ENCODE data around the gene ZNF385C. TPM values are rescaled to one million over a fixed set of nuclear protein-coding genes. Genes with fewer than 3 reads are reported as not detected.

Gene ZNF385C
- total RNA-seq, 2 experiments from 2014 or later = 0.67 to 0.85 TPM

GRCh38 chr17:42047343-42047742 lies 50.9 kb downstream of the ZNF385C start:
- H3K79me2 ChIP-seq (ENCODE audit: insufficient read depth, low read depth, low read length) = no peaks in the 10 kb centered on the region
- BruUV-seq (replicated peaks) = no TSS peak
- no peaks in the 10 kb centered on the region for H4K20me1 ChIP-seq (ENCODE audit: insufficient read depth, low read length)
- H3K4me3 ChIP-seq (ENCODE audit: low read depth, low read length, poor library complexity, severe bottlenecking) = no peak overlapping the region
- no peaks in the 10 kb centered on the region for H3K9me3 ChIP-seq (ENCODE audit: low read length)
- H3K27ac ChIP-seq (ENCODE audit: low read depth, low read length, poor library complexity, severe bottlenecking) = no peak overlapping the region
- no peak overlapping the region for H2AFZ ChIP-seq (ENCODE audit: low read length)
- no peaks in the 10 kb centered on the region for H3K36me3 ChIP-seq (ENCODE audit: insufficient read depth, low read length)
- DNase-seq (ENCODE audit: low spot score) = no peak
- no peak overlapping the region for H3K4me2 ChIP-seq (ENCODE audit: low read length)
- POLR2A ChIA-PET = no interaction called here
- H3K4me1 ChIP-seq (ENCODE audit: insufficient read depth, low read length, poor library complexity, severe bottlenecking) = no peaks in the 10 kb centered on the region
- TF ChIP-seq EZH2phosphoT487 (IDR thresholded peaks at IDR 0.05; ENCODE audit: borderline replicate concordance, low read depth, low read length) = no peak
- TF ChIP-seq, protein P1, sequence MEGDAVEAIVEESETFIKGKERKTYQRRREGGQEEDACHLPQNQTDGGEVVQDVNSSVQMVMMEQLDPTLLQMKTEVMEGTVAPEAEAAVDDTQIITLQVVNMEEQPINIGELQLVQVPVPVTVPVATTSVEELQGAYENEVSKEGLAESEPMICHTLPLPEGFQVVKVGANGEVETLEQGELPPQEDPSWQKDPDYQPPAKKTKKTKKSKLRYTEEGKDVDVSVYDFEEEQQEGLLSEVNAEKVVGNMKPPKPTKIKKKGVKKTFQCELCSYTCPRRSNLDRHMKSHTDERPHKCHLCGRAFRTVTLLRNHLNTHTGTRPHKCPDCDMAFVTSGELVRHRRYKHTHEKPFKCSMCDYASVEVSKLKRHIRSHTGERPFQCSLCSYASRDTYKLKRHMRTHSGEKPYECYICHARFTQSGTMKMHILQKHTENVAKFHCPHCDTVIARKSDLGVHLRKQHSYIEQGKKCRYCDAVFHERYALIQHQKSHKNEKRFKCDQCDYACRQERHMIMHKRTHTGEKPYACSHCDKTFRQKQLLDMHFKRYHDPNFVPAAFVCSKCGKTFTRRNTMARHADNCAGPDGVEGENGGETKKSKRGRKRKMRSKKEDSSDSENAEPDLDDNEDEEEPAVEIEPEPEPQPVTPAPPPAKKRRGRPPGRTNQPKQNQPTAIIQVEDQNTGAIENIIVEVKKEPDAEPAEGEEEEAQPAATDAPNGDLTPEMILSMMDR (conservative IDR thresholded peaks at IDR 0.05; ENCODE audit: low read length) = no peak
- CTCF ChIA-PET (ENCODE audit: unreplicated experiment) = no interaction called here
- H3K9me2 ChIP-seq (ENCODE audit: insufficient read depth, low read length) = no peaks in the 10 kb centered on the region
- intact Hi-C loops (cut with micrococcal nuclease; ENCODE audit: unreplicated experiment) = no loop called here

DNA sequence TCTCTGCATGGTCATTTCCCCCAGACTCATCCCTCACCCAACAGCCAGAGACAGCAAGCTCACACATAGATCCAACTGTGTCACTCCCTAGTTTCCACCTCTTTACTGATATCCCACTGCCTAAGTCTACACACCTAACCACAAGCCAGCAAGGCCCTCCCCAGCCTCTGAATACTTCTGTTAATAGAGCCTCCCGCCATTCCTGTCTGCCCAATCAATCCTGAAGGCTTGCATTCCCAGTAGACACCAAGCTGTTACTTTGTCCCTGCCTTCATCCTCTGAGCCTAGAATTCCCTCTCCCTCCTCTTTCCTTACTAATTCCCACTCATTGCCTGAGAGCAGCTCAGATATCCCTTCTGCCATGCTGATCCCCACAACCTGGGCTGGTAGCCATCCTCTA lies 52.6 kb downstream of the ZNF385C start:
- intact Hi-C loops (cut with micrococcal nuclease; ENCODE audit: unreplicated experiment) = no loop called here
- TF ChIP-seq EZH2phosphoT487 (IDR thresholded peaks at IDR 0.05; ENCODE audit: borderline replicate concordance, low read depth, low read length) = no peak
- TF ChIP-seq, protein P1 (conservative IDR thresholded peaks at IDR 0.05; ENCODE audit: low read length) = no peak
- no TSS peak for BruUV-seq (replicated peaks)

GRCh38 chr17:42042598-42043319 lies 55.5 kb downstream of the ZNF385C start:
- H2AFZ ChIP-seq (ENCODE audit: low read length) = no peak overlapping the region
- BruUV-seq (replicated peaks) = no TSS peak
- no peaks in the 10 kb centered on the region for H3K4me1 ChIP-seq (ENCODE audit: insufficient read depth, low read length, poor library complexity, severe bottlenecking)
- intact Hi-C loops (cut with micrococcal nuclease; ENCODE audit: unreplicated experiment) = no loop called here
- H3K4me2 ChIP-seq (ENCODE audit: low read length) = no peak overlapping the region
- DNase-seq (ENCODE audit: low spot score) = no peak
- ChIA-PET CTCF (ENCODE audit: unreplicated experiment) (no interaction called here), POLR2A (no interaction called here)
- H3K4me3 ChIP-seq (ENCODE audit: low read depth, low read length, poor library complexity, severe bottlenecking) = no peak overlapping the region
- H3K36me3 ChIP-seq (ENCODE audit: insufficient read depth, low read length) = no peaks in the 10 kb centered on the region
- no peak for TF ChIP-seq EZH2phosphoT487 (IDR thresholded peaks at IDR 0.05; ENCODE audit: borderline replicate concordance, low read depth, low read length)
- TF ChIP-seq, protein P1 (conservative IDR thresholded peaks at IDR 0.05; ENCODE audit: low read length) = no peak
- H3K9me3 ChIP-seq (ENCODE audit: low read length) = no peaks in the 10 kb centered on the region
- no peaks in the 10 kb centered on the region for H3K9me2 ChIP-seq (ENCODE audit: insufficient read depth, low read length)
- no peak overlapping the region for H3K27ac ChIP-seq (ENCODE audit: low read depth, low read length, poor library complexity, severe bottlenecking)
- H3K79me2 ChIP-seq (ENCODE audit: insufficient read depth, low read depth, low read length) = no peaks in the 10 kb centered on the region
- no peaks in the 10 kb centered on the region for H4K20me1 ChIP-seq (ENCODE audit: insufficient read depth, low read length)

More for the DNA sequence above, 52.6 kb downstream of the ZNF385C start:
- no peak overlapping the region for H3K27ac ChIP-seq (ENCODE audit: low read depth, low read length, poor library complexity, severe bottlenecking)
- H3K4me1 ChIP-seq (ENCODE audit: insufficient read depth, low read length, poor library complexity, severe bottlenecking) = no peaks in the 10 kb centered on the region
- H3K9me2 ChIP-seq (ENCODE audit: insufficient read depth, low read length) = no peaks in the 10 kb centered on the region
- H3K9me3 ChIP-seq (ENCODE audit: low read length) = no peaks in the 10 kb centered on the region
- no peak overlapping the region for H2AFZ ChIP-seq (ENCODE audit: low read length)
- ChIA-PET POLR2A (no interaction called here), CTCF (ENCODE audit: unreplicated experiment) (no interaction called here)
- no peaks in the 10 kb centered on the region for H3K36me3 ChIP-seq (ENCODE audit: insufficient read depth, low read length)
- no peak overlapping the region for H3K4me2 ChIP-seq (ENCODE audit: low read length)
- no peak for DNase-seq (ENCODE audit: low spot score)
- no peaks in the 10 kb centered on the region for H4K20me1 ChIP-seq (ENCODE audit: insufficient read depth, low read length)
- H3K79me2 ChIP-seq (ENCODE audit: insufficient read depth, low read depth, low read length) = no peaks in the 10 kb centered on the region
- no peak overlapping the region for H3K4me3 ChIP-seq (ENCODE audit: low read depth, low read length, poor library complexity, severe bottlenecking)

Measured in OCI-LY7 (cell line).